ENCODE data around the gene PRRC2B. TPM values are rescaled to one million over a fixed set of nuclear protein-coding genes. Genes with fewer than 3 reads are reported as not detected.
"Not testable (repeated sequence)": the region's sequence is repeated elsewhere in the genome, so short reads cannot be mapped to it uniquely, and the experiment has no call there.

PRRC2B gene
- total RNA-seq, 1 donor from 2014 or later = 124 TPM

DNA sequence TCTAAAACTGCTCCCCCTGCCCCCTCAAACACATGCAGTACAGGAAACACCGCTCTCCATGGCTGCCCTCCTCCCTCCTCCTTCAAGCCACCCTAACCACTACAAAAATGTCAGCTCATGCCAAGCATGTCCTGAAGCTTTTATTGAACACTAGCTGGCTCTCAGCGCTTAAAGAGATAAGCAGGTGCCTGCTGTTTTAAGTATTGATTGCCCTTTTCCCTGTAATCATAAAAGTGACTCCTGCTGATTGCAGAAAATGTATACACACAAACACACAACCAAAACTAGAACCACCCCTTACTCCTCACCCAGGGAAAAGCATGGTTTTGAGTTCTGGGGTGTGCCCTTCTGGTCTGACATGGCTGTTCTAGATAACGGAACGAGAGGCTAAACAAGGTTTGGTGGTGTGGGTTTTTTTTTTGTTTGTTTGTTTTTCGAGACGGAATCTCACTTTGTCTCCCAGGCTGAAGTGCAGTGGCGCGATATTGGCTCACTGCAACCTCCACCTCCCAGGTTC is 140.9 kb downstream of the PRRC2B start:
- intact Hi-C loops (cut with DNase I) = no loop called here
- DNase-seq (no peak), ATAC-seq (ENCODE audit: poor library complexity) (no peak)

DNA sequence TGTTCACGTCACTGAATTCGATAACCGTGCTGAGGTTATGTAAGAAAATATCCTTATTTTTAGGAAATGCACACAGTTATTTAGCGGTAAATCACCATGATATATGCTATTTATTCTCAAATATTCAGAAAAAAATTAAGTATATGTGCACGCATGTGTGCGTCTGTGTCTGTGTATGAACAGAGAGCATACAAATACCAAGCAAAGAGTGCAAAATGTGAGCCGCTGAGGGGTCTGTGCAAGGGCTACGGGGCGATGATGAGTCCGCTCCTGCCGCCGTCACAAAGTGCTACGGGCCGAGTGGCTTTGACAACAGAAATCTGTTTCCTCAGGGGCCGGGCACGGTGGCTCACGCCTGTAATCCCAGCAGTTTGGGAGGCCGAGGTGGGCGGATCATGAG is 144.1 kb downstream of the PRRC2B start:
- DNase-seq (no peak), ATAC-seq (ENCODE audit: poor library complexity) (no peak)
- intact Hi-C loops (cut with DNase I) = no loop called here

DNA sequence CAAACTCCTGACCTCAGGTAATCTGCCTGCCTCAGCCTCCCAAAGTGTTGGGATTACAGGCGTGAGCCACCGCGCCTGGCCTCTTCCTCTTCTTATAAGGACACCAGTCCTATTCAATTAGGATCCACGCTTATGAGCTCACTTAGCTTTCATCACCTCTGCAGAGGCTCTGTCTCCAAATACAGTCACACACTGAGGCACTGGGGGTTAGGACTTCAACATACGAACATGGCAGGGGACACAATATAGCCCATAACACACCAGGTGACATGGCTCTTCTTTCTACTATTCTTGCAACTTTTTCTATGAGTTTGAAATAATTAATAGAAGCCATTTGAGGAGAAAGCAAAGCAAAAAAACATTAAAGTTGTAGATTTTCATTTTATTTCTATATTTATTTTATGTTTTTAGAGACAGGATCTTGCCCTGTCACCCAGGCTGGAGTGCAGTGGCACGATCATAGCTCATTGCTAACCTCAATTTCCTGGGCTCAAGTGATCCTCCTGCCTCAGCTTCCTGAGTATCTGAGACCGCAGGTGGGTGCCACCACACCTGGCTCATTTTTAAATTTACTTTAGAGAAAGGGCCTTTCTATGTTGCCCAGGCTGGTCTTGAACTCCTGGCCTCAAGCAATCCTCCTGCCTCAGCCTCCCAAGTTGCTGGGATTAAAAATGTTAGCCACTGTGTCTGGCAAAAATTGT is 145.5 kb downstream of the PRRC2B start:
- intact Hi-C loops (cut with DNase I) = no loop called here
- no peak for DNase-seq

DNA sequence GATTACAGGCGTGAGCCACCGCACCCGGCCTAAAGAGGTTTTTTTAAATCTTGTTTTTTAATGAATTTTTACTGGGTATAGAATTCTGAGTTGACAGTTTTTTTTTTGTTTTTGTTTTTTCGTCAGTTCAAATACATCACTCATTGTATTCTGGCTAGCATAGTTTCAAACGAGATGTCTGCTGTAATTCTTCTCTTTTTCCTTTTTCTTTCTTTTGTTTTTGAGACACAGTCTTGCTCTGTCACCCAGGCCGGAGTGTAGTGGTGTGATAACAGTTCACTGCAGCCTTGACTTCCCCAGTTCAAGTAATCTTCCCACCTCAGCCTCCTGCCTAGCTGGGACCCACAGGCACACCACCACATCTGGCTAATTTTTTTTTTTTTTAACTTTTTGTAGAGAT is 149.3 kb downstream of the PRRC2B start:
- DNase-seq (no peak), ATAC-seq (ENCODE audit: poor library complexity) (no peak)
- intact Hi-C loops (cut with DNase I) = no loop called here

More for the DNA sequence above, 145.5 kb downstream of the PRRC2B start:
- no peak for ATAC-seq (ENCODE audit: poor library complexity)

DNA sequence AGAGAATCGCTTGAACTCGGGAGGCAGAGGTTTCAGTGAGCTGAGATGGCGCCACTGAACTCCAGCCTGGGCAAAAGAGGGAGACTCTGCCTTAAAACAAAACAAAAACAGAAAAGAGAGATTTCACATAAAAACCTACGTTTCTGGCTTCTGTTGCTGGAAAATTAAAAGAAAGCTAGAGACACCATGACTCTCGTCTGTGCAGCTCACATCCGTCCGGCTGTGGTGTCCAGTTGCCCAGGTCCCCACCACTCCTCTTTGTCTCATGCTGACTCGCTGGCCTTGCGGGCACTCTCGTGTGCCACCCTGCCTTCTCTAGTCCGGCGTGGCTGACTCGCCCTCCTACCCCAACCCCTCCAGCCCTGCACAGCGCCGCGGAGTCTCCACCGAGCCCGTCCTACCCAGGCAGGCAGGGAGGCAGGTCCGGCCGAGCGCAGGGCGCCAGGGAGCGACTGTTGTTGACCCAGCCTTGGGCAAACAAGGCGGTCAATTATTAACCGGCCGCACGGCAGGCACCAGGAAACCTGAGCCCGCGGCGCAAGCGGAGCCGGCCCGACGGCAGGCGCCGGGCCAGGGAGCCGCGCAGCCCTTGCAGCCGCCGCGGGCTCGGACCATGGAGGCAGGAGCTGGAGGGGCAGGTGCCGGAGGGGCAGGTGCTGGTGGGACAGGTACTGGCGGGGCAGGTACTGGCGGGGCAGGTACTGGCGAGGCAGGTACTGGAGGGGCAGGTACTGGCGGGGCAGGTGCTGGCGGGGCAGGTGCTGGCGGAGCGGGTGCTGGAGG is 151.3 kb downstream of the PRRC2B start, which contains the start of gene PRRT1B:
TSS of gene PRRT1B (plus strand) at position 521 of the 783 bp plus-strand sequence. CDS start at position 614, 93 bp downstream.
- ATAC-seq (ENCODE audit: poor library complexity) = peak; percentile 49
- intact Hi-C loops (cut with DNase I) = no loop called here

DNA sequence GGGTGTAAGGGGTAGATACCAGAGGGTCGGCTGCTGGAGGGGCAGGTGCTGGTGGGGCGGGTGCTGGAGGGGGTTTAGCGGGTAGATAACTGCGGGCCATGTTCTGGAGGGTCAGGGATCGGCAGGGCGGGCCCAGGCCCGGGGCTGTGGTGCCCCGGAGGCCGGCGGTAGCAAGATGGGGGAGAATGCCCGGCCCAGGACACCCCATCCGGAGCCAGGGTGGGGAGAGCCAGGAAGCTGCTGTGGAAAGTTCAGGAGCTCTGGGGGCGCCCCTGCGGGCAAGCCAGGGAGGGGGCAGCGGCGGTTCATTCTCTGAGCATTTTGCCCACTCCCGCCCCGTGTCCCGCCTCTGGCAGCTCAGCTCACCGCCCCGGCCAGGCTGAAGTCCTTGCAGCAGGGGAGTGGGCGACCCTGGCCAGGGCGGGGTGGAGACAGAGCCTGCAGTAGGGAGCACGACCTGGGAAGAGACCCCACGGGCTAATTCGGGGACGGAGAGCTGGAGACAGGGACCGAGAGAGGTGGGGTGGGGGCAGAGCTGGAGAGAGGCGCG is 152.0 kb downstream of the PRRC2B start:
- DNase-seq (no peak), ATAC-seq (ENCODE audit: poor library complexity) (peak; percentile 25)
- intact Hi-C loops (cut with DNase I) = no loop called here

More for the DNA sequence above, 151.3 kb downstream of the PRRC2B start, which contains the start of gene PRRT1B:
- DNase-seq = no peak

DNA sequence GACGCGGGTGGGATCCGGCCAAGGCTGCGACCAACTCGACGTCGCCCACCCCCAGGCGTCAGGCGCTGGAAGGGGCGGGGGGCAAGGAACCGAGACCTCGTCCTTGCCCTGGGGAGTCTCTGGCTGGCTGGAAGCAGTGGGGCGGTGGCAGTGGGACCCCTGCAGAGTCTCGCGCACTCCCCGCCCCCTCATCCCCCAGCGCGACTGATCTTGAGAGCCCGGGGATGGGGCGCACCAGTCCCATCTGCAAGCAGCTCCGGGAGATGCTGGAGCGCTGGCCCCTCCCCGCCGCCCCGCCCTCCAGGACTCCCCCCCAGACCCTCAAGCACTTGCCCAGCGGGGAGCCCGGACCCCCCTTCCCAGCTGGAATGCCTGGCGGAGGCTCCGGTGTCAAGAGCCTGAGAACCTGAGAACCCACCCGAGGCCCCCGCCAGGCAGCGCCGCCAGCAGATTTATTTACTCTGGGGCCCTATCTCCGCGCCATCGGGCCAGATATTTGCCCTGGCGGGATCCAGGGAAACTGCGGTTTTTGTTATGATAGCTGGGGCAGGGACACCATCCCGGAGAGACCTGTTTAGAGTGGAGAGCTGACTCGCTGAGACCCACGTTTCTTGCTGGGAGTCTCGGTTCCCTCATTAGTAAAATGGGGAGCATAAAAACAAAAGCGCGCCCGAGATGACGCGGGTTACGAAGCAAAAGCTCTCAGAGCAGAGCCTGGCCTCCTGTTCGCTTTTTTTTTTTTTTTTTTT is 152.6 kb downstream of the PRRC2B start:
- intact Hi-C loops (cut with DNase I) = no loop called here
- DNase-seq (no peak), ATAC-seq (ENCODE audit: poor library complexity) (no peak)

DNA sequence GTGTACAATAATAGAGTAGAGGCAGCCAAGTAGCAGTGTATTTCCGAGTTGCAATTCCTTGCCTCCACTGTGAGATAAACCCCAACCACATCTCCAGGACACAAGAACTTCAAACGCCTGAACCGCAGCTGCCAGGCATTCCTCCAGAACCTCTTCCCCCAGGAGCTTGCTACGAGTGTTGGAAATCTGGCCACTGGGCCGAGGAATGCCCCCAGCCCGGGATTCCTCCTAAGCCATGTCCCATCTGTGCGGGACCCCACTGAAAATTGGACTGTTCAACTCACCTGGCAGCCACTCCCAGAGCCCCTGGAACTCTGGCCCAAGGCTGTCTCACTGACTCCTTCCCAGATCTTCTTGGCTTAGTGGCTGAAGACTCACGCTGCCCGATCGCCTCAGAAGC is 155.3 kb downstream of the PRRC2B start:
- ATAC-seq (ENCODE audit: poor library complexity); DNase-seq; intact Hi-C loops (cut with DNase I): not testable (repeated sequence)

Other genes starting within 250 kb of the PRRC2B start
- 55.7 TPM for gene FAM78A, start 117.6 kb upstream of the PRRC2B start, total RNA-seq
- gene PLPP7, start 104.4 kb upstream of the PRRC2B start, total RNA-seq = 115 TPM
- gene POMT1, start 108.8 kb downstream of the PRRC2B start, total RNA-seq = 21.8 TPM
- gene UCK1, start 137.2 kb downstream of the PRRC2B start, total RNA-seq = 21.7 TPM
- gene PRRT1B, start 151.4 kb downstream of the PRRC2B start, total RNA-seq = not detected

Measured in Right ventricle myocardium superior (tissue), 1 donor.